ENCODE results near the gene RFXANK.
"Not testable (repeated sequence)": the region's sequence is repeated elsewhere in the genome, so short reads cannot be mapped to it uniquely, and the experiment has no call there.

Gene RFXANK

DNA sequence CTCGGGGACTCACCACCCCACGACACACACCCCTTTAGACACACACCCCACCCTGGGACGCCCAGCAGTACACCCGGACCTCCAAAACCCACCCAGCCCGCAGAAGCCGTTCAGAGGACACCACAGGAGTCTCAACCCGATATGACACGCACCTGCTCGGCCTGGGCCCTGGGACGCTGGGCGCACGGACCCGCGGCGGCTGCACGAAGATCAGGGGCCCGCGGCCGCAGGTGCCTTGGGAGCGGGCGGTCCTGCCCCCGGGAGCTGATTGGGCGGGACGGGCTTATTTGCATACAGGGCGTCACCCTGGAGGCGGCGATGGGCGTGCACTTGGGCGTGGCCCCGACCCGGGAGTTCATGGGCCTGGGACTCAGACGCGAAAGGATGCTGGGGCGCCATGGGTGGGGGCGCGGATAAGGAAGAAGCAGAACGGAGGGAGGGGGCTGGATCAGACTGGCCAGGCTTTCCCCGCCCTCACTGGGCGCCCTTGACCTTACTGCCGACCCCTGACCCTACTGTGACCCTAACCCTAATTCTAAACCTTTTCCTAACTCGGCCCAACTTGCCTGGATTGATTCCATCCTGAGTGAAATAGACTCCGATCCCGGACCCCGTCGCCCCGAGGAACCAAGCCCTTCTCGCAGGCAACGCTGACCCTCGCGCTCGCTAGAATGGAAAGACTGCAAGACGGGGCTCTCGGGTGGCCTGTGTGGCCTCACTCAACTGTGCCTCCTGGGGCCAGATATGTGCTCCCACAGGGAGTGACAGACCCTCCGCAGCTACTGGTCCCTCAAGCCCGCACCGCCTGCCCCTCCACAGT is 21.8 kb upstream of the RFXANK start, which contains the start of gene MEF2B:
TSS of gene MEF2B (minus strand) at position 211 of the 820 bp plus-strand sequence. CDS start 19,528 bp downstream, outside the sequence.
- DNase-seq = peak; percentile 64

DNA sequence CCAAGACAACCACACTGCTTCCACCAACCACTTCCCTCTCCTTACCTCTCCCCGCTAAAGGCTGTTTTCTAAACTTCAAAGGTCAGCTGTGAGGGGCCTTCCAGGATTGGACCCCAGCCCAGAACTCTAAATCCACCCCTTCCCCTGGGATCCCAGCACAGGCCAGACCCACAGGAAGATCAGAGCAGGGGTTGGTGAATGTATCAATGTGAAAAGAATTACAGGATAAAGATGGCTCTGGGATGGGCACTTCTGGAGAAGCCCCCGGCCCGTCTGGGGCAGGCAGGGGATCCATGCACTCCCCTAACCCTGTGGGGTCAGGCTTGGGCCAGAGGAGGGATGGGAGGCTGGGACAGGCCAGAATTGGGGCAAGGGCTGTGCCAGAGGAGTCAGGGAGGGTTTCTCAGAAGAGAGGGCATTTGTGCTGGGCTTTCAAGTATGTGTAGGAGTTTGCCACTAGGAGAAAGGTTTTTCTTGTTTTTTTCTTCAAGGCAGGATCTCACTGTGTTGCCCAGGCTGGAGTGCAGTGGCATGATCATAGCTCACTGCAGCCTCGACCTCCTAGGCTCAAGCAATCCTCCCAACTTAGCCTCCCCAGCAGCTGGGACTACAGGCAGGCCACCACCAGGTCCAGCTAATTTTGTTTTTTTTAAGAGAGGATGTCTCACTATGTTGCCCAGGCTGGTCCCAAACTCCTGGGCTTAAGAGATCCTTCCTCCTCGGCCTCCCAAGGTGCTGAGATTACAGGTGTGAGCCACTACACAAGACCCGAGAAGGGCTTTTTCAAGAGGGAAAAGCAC is 21.0 kb upstream of the RFXANK start:
- no peak for DNase-seq

DNA sequence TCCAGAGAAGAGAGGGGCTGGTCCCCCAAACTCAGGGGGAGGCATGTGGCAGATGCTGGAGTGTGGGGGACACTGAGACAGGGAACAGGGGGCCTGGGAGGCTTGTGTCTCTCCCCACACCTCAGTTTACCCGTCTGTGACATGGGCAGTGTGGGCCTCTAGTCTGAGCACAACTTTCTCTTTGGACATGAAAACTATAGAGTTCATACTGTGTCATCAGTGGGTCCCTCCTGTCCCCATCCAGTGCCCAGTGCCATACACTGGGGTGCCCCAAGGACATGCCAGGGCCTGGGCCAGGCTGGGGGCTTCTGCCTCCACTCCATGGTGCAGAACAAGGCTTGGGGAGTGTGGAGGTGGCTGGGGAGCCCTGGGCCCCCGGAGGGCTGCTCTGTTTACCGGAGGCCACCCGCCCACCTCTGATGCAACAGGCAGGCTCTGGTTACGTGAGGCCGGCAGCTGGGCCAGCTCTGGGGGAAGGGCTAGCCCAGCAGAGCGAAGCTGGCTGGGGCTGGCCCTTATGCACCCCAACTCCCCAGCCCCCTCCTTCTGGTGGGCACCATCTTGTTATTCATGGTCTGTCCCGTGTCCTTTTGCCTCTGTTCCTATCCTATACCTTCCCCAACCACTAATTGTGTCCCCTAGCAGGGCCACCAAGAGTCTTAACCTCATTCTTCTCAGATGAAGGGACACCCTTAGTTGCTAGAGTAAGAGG is 20.1 kb upstream of the RFXANK start:
- no peak for DNase-seq

DNA sequence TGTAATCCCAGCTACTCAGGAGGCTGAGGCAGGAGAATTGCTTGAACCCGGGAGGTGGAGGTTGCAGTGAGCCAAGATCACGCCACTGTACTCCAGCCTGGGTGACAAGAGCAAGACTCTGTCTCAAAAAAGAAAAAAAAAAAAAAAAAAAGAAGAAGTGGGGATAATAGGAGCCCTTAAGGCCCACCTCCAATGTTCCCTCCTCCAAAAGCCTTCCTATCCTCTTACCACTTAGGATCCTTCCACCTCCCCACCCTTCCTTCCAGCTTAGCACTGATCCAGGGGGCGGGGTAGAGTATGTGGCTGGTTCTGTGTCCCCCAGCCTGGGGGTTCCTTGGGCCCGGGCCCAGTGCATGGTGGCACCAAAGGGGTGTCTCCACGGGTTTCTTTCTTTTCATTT is 18.8 kb upstream of the RFXANK start:
- DNase-seq = not testable (repeated sequence)

DNA sequence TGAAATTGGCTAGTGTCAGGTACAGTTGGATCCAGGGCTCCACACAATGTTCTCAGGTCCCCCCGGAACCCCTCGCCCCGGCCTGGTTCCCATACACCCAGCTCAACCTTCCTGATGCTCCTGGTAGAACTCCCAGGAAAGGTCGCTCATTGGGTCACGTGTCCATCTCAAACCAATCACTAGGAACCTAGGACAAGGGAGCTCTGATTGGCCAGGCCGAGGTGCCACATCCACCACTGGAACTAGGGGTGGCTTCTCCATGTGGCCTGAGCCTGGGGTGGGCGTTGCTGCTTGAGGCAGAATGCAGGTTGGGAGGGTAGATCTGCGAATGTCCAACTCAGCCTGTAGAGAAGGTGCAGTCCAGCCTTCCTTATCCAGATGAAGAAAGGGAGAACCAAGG is 15.1 kb upstream of the RFXANK start:
- DNase-seq = no peak

DNA sequence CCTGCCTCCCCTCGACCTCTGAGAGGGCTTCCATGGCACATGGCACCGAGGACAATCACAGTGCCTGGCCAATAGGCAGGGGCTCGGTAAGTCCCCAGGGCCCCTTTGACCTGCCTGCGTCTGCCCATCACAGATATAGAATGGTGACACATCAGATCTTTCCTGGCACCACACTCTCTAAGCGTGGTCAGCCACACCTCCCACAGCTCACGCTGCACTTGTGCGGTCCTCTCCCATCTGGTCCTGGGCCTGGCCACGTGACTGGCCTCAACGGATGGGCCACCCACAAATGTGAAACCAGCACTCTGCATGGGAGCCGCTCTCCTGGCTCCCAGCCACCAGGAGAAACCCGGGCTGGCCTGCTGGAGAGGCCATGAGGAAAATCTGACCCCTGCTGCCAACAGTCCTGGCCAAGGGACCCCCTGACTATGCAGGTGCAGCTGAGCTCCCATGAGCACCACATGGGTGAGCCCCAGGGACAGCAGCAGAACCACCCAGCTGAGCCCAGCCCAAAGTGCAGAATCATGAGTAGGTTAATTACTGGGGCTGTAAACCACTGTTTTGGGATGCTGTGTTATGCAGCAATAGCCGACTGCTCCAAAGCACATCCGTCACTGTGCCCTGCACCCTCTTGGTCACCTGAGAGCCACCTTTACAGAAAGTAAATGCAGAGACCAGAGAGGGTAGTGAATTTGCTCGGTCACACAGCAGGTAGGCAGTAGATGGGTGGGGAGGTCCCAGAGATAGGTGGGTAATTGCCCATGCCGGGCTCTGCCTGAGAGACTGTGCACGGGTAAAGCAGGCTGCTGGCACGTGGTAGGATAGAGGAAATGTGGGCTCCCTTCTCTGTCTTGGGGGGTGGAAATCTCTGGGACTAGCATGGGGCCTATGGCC is 12.3 kb upstream of the RFXANK start:
- no peak for DNase-seq

DNA sequence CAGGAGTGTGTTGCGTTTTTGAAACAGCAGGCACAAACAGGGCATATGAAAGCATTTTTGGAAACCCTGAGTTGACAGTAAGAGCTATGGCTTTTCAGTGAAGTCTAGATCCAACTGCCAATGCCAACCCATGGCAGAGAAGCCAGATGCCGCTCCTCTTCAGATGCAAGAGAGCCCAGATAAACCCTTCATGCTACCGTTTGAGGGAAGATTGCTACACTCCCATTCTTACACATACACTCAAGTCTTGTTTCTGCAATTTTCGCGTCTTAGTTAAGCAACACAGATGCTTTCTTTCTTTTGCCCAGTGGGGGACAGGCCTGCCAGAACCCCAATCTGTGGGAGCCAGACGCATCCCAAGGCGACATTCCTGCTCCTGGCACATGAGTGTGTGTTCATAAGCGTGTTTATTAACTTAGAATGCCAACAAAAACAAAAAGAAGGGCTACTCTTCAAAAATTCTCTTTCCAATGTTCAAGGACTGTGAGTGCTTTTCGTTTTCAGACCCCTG is 10.5 kb upstream of the RFXANK start:
- DNase-seq = no peak

DNA sequence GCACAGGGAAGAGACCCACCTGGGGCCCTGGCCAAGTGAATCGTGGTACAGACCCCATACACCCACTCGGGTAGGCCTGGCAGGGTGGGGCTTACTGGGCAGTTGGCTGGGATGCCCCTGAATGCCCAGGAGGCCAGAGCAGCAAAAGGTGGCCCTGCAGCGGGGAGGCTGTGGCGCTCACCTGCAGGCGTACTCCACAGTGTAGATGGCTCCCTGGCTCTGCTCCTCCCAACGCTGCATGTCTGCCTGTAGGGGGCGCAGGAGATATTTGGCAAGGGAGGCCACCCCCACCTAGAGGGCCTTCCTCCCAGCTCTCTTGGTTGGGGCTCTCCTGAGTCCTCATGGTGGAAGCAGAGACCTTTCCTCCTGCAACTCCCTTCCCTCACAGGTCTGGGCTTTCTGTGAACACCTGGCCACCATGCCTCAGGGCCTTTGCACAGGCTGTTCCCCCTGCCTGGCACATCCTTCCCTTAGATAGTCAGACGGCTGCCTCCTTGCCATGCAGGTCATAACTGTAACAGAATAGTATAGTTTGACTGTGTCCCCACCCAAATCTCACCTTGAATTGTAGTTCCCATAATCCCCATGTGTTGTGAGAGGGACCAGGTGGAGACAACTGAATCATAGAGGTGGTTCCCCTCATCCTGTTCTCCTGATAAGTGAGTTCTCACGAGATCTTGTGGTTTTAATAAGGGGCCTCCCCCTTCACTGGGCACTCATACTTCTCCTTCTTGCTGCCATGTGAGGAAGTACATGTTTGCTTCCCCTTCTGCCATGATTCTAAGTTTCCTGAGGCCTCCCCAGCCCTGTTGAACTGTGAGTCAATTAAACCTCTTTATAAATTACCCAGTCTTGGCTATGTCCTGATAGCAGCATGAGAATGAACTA is 6.0 kb upstream of the RFXANK start:
- peak; percentile 37 for DNase-seq

DNA sequence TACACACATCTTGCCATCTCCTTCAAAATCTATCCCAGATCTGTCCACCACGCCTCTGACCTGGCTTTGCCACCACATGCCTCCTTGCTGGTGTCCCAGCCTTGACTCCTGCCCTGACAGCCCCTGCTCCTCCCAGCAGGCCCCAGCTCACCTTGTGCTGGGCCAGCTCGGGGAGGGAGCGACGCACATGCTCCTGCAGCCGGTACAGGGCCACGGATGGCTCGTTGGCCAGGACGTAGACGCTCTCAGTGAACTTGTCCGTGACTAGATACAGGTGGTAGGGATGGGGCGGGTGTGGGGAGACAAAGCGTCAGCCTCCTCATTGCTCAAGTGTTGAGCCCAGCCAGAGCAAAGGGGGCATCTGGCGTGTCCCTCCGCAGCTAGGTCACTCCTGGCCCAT is 5.3 kb upstream of the RFXANK start:
- no peak for DNase-seq

DNA sequence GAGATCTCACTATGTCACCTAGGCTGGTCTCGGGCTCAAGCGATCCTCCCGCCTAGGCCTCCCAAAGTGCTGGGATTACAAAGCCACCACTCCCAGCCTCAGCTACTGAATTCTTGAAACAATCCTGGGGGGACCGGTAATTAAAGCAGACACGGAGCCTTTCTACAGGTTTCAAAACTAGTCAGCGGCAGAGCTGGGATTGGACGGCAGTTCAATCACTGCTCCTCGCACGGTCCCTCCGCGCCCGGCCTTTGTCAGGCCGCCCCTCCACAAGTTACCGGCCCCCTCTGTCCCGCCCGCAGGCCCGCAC is 335 bp upstream of the RFXANK start:
- no peak for DNase-seq

DNA sequence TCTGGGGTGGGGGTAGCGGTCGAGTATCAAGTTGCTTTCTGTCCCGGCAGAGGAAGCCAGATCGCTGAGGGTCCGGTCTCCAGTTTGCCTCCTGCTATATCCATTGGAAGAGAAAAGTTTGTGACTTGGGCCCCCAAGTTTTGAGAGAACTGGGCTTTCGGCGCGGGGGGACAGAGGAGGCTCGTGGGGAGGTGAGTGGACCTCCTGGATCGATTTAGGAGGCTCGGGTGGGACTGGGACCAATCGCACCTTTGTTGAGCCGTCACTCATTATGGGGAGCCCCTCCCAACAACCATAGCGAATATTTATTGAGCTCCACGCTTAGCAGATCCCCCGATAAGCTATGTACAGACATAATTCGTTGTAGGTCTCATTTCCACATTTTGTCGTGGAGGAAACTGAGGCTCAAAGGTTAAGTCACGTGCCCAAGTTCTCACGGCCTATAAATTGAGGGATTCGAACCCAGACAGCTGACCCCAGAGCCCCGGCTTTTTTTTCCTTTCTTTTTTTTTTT is 909 bp downstream of the RFXANK start:
- DNase-seq = no peak

DNA sequence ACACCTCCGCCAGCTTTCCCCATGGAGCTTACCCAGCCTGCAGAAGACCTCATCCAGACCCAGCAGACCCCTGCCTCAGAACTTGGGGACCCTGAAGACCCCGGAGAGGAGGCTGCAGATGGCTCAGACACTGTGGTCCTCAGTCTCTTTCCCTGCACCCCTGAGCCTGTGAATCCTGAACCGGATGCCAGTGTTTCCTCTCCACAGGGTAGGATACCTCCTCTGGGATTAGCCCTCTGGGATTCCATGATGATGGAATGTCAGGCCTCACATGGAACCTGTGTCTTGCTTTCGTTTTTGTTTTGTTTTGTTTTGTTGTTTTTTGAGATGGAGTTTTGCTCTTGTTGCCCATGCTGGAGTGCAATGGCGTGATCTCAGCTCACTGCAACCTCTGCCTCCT is 1.9 kb downstream of the RFXANK start:
- no peak for DNase-seq

DNA sequence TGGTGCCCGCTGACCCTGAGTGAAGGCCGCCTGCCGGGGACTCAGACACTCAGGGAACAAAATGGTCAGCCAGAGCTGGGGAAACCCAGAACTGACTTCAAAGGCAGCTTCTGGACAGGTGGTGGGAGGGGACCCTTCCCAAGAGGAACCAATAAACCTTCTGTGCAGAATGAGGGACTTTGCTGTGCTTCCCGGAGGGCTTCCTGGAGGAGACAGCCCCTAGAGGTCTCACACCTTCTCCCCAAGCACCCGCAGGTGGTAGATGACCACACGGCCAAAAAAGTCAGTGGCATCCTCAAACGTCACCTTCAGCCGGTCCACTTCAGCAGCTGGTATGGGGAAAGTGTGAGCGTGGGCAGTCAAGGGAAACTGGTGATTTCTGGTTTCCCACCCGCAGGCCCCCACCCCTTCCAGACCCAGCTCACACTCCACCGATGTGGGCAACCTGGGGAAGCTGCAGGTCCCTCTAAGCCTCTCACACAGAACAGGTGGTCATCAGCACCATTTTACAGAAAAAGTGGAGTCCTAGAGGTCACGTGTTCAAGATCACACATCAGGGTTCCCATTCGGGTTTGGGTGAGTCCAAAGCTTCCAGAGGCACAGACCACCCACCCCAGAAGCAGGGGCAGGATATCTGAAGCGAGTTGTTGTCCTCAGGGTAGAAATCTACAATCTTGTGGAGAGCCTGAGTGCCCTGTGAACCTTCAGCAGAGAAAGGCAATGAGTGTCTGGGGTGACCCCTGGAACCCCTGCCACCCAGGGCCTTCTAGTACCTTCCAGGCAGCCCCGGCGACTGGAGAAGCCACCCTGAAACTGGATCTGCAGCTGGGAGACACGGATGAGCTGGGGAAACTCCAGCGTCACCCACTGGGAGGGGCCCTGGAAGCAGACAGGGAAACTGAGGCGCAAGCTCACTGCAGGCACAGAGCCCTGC is 9.9 kb downstream of the RFXANK start:
- DNase-seq = no peak

DNA sequence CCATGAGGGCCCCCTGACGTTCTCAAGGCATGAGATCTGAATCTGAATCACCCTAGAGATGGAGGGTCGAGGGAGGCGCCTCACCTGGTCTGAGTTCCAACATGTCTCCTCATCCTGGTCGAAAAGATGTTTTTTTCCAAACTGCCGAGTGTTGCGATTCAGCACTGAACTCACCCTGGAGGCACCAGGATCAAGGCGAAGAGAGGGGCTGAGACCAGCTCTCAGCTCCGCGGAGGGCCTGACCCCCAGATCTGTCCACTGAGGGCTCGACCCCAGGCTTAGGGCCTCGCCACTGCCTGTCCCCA is 10.6 kb downstream of the RFXANK start:
- DNase-seq = no peak

DNA sequence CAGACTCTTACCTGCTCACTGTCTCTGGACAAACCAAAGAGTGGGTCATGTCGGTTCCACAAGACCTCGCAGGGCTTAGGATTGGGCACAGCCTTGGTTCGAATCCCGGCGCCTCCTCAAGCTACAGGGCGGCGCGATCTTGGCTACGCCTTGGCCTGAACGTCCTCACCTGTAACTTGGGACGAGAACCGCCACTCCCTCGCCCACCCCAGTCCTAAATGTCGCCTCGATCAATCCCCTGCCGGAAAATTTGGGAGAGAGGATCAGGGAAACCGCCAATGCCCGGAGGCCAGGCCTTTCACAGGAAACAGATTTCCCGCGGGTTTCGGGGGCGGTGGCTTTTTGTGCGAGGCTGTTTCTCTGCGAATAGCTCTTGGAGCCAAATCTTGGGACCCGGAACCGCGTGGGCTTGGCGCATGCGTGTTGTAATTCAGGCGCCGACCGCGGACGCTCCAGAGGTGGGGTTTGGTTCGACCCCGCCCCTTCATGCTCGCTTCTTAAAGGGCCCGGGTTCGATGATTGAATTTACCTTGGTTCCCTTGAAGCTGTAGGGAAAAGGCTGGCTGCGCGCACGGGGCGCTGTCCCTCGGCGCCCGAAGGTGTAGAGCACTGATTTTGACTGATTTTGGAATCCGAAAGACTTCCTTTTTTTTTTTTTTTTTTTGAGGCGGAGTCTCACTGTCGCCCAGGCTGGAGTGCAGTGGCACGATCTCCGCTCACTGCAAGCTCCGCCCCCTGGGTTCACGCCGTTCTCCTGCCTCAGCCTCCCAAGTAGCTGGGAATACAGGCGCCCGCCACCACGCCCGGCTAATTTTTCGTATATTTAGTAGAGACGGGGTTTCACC is 11.2 kb downstream of the RFXANK start, which contains the start of gene NR2C2AP:
TSS of gene NR2C2AP (minus strand) at position 403 of the 845 bp plus-strand sequence. CDS start at position 49, 354 bp downstream.
- peak; percentile 87 for DNase-seq

DNA sequence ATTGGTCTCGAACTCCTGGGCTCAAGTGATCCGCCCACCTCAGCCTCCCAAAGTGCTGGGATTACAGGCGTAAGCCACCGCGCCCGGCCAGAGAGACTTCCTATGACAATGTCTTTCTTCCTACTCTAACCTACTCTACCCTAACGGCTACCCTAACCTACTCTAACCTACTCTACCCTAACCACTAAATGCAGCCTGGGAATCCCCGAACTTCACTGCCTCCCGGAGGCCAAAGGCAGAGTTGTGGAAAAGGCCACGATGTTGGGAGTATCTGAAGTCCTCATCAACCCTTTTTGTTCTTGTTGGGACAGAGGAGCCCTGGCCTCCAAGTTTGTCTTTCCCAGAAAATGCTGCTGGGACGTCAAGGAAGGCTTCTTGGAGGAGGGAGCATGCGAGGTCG is 12.1 kb downstream of the RFXANK start:
- DNase-seq = no peak

DNA sequence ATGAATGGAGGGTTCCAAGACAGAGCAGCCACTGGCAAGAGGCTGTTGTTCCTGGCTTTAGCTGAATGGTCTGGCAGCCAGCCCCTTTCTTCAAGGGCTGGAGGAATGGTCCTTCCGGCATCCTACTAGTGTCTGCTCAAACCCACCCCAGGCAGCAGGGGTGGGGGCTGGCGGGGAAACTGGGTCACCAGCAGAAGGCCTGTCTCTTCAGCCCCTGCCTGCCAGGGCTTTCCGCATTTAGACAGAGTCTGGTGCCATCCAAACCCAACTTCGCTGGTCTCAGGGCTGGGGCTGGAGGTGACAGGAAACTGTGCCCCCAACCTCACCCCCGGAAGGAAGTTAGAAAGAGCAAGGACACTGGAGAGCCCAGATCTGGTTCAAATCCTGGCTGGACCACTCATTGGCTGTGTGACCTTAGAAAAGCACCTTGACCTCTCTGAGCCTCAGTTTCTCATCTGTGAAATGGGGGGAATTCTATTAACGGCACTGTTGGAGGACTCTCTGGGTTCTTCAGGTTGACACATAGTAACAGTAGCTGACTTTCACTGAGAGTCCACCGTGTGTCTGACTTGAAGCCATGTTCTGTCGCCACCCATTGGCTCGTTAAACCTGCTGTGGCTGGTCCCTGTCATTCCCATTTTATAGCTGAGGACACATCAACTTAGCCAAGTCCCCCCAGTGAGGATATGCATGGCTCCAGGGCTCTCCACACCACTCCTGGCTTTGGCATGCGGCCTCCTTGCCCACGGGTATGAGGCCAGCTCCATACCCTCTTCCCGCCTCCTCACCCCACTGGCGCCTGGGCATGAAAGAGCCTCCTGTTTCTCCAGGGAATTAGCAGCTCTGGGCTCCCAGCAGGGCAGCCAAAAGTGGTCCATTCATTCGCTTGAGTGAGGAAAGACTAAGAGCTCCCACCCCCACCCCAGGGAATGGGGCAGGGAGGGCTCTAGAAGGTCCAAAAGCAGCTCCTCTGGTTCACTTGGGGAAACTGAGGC is 13.7 kb downstream of the RFXANK start:
- no peak for DNase-seq

DNA sequence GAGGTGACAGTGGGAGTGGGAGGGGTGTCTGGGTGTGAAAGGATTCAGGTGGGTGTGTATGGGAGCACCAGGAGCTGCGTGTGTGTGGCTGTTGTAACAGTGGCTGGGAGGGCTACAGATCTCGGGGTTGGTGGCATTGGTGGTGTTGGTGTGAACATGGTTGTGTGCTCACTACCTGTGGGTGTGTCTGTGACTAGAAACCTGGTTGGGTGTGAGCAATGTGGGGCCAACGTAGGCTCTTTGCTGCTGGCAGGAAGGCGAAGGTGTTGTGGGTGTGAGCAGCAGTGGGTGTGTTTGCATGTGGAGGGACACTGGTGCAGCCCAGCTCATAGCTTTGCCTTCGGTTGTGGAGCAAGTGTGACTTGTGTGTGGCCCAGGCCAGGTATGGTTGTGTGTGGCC is 14.9 kb downstream of the RFXANK start:
- no peak for DNase-seq

Data from activated effector memory CD4-positive, alpha-beta T cell treated with Interleukin-2 at 50 U/mL for 16 hours (primary cell).